GM21737 (cell line): Measurements from ENCODE around the gene WASF3.
A peak's percentile ranks its signal among the peaks of the same experiment; 100 is the strongest.

ENCODE experiments used
- ATAC-seq: cut with Tn5 transposase; IDR thresholded peaks from one replicate; pipeline ENCODE4 v1.9.1; 2021; ENCODE audit warnings: mild to moderate bottlenecking, moderate library complexity; ENCODE audit not compliant: unreplicated experiment

The WASF3 gene, protein sequence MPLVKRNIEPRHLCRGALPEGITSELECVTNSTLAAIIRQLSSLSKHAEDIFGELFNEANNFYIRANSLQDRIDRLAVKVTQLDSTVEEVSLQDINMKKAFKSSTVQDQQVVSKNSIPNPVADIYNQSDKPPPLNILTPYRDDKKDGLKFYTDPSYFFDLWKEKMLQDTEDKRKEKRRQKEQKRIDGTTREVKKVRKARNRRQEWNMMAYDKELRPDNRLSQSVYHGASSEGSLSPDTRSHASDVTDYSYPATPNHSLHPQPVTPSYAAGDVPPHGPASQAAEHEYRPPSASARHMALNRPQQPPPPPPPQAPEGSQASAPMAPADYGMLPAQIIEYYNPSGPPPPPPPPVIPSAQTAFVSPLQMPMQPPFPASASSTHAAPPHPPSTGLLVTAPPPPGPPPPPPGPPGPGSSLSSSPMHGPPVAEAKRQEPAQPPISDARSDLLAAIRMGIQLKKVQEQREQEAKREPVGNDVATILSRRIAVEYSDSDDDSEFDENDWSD

DNA sequence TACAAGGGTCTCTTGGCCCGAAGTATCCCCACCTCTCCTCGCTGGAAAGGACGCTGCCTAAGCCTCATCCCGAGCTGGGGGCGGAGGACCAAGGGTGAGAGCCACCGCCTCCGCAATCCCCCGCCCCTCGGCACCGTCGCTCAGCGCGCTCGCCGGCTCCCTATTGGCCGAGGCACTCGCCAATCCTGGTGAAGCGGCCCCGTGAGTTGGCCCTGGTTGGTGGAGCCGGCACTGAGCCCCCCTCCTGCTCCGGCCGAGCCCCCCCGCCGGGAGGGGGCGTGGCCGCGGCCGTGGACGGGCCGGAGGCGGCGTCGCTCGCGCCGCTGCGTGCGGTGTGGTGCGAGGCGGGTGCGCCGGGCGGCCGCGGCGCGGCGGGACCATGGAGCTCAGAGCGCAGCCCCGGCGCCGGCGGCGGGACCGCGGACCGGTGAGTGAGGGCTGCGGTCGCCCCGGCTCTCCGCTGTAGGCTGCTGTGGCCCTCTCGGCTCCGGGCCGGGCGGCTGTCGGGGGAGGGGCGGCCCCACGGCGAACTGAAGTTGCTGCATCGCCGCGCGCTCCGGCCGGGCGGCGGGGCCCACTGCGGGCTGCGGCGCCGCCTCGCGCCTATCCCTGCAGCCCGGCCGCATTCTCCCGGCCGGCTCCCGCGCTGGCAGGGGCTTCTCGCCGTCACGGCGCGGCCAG lies at the start of gene WASF3:
Gene WASF3, plus strand, starts transcription at position 291 of the 681 bp plus-strand sequence. CDS start 84,588 bp downstream, outside the sequence.
- ATAC-seq = peak; percentile 88

DNA sequence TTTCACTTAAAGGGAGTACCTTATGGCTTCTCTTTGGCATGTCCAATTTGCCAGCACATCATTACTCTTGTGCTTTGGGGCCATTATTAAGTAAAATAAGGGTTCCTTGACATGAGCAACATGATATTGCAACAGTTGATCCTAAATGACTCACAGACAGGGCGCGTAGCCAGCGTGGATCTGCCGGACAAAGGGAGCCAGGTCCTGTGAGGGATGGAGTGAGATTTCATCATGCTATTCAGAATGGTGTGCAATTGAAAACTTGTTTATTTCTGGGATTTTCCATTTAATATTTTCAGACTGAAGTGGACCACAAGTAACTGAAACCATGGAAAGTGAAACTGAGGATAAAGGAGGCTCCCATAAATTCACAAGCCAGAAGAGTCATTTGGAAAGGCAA lies 48.6 kb upstream of the WASF3 start:
- no peak for ATAC-seq

DNA sequence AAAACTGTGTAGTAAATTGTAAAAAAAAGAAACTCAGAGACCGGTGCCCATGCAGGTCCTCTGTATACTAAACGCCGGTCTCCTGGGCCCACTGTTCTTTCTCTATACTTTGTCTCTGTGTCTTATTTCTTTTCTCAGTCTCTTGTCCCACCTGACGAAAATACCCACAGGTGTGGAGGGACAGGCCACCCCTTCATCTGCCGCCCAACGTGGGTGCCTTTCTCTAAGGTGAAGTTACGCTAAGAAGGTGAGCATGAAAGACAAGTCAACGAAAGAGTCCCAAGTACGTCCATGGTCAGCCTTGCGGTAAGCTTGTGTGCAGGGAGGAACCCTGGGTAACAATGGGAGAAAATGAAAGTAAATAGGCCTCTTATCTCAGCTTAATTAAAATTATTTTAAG lies 48.0 kb upstream of the WASF3 start:
- ATAC-seq = no peak

DNA sequence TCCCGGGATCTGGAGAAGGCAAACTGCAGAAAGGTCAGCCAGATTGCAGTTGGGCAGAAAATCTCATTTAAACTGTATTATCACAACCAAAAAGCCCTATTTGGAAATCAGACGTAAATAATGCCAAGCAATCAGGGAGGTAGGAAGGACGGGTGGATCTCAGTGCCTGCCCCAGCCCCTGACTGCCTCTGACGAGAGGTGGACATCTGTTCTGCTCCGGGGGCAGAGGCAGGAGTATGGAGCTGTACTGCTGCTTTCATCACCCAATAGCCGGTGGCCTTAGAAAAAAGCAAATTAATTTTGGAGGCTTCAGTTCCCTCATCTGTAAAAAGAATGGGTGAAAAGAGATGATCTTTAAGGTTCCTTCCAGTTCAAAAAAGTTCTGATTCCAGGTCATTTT lies 43.6 kb upstream of the WASF3 start:
- no peak for ATAC-seq

DNA sequence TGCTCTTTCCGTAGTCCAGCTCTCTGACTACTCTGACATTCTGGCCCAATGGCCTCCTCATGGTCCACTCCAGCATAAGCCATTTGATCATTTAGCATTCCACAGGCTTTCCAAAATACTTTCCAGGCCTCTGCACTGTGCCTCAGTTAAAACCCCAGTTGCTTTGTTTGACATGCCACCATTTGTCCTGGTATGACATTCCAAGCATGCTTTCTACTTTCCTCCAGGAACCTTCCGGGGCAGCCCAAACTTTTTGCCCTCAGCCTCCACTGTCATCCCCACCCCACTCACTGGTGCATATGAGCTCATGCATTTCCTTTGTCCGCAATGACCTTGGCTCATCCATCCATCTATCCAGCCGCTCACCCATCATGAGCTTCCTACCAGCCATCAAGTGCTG lies 41.8 kb upstream of the WASF3 start:
- ATAC-seq = no peak

DNA sequence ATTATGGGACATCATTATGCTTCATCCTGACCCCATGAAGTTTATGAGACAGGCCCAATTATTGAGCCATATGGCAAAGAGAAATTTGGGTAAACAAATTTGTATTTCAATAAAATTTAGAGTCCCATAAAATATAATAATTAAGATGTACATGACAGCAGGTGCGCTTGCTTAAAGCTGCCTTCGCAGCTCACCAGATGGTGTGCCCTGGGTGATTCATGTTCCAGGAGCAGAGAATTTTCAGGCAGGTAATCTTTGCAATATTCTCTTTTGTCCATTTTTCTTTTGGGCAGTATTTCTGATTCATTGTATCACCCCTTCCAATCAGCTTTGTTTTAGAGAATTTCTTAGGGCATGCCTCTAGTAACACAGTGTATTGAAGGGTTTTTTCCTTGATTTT lies 39.5 kb upstream of the WASF3 start:
- no peak for ATAC-seq

DNA sequence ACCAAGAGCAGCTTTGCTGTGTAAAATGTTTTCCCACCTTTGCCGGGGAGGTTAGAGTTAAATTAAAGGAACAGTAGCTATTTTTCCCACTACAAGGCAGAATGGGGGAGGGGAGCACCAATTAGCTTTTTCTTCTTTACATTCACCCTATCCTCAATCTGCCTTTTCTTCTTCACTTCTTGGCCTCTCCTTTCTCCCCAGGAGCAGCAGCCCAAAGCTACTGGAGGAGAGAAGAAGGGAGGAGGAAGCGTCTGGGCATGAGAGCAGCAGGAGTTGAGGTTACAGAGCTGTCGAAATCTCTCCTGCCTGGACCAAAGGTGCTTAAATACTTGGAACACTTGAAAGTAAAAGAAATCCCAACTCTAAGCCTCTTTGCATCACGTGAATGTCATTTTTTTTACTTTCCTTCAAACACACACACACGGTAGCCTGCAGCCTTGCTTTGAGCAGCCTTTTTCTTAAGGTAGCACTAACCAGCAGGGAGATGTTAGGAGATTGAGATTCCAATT lies 39.0 kb upstream of the WASF3 start:
- no peak for ATAC-seq

DNA sequence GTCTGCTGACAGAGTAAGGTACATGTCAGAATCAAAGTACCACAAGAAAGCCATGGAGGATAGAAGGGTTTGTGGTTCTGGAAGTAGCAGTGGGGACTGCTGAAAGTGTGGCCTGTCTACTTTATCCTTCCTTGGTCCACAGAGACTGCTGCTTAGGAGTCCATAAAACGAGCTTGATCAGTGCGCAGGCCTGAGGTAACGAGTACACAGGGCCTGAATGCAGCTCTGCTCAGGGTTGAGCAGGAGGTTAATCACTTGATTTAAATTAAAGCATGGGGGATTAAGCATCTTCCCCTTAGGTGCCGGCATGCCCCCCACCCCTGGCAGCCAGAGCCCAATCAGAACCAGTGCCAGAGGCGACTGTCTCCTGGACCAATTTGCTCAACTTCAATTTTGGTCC lies 34.9 kb upstream of the WASF3 start:
- ATAC-seq = no peak

DNA sequence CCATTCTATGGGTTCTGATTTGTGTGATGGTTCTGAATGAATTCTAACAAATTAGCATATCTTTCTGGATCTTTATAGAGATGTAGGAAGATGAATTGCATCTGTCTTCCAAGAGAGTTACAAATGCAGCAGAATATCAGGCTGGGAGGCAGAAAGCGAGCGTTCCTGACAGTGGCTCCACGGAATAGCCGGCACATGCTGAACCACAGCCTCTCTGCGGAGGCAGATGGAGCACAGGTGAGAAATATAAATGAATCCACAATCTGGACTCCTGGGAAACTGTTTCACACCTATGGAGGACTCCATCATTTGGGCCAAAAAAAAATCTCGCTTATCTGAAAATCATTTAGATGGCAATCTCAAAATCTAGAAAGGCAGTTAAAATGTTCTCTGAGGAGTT lies 34.5 kb upstream of the WASF3 start:
- no peak for ATAC-seq

DNA sequence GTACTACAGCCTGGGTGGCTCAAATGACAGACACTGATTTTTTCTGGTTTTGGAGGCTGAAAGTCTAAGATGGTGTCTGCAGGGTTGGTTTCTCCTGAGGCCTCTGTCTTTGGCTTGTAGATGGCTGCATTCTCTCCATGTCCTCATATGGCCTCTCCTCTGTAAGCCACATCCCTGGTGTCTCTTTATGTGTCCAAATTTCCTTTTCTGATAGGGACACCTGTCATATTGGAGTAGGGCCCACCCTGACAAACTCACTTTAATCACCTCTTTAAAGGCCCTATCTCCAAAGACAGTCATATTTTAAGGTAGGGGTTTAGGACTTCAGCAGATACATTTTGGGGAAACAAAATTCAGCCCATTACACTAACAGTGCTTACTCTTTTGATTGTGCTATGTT lies 32.0 kb upstream of the WASF3 start:
- ATAC-seq = no peak

DNA sequence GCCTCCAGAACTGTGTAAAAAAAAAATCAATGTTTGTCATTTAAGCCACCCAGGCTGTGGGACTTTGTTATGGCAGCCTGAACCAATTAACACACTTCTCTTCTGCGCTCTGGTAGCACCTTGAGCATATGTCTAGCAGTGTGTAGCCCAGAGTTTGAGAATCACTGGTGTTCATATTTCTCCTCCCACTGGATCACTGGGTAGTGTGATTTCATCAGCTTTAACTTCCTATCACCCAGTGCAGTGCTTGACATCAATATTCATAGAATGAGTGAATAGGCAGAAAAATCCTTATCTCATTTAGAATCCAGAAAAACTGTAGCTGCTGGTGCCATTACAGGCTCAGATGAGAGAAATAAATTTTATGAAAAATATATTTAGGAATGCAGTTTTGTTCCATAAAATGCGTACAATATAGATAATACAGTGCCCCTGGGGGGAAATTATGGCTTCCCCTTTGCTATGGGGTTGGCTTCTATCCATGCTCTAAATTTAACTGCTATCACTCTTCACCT lies 30.7 kb upstream of the WASF3 start:
- ATAC-seq = no peak

DNA sequence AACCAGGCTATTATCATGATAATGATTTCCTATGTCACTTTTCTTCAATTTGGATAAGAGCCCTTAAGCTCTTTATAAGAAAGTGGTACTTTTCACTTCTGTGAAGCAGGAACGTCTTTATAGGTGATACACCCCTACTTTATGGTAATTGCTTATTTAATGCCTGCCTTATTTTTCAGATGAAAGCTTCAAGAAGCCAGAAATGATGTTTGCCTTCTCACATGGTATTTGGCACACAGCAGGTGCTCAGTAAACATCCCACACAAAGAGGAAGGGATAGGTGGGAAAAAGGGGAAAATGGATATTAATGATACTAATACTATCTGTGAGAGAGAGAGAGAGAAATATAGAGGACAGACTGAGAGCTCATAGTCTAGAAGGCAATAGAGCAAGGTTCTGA lies 29.0 kb upstream of the WASF3 start:
- ATAC-seq = no peak

DNA sequence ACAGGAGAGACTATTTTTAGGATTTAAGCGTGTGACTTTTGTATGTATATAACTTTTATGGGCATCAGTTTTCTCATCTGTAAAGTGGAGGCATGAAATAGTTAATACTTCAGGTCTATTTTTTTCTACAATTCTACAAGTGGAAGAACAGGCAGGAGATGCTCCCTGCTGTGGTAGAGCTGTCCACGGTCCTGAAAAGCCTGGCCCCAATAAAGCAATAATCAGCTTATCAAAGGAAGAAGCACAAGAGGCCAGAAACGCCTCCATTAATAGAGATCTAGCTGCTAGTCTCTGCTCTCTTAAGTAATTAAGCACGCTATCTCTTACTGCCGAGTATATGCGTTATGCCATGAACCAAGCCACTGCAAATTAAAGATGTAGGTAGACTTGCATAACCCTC lies 28.0 kb upstream of the WASF3 start:
- no peak for ATAC-seq

DNA sequence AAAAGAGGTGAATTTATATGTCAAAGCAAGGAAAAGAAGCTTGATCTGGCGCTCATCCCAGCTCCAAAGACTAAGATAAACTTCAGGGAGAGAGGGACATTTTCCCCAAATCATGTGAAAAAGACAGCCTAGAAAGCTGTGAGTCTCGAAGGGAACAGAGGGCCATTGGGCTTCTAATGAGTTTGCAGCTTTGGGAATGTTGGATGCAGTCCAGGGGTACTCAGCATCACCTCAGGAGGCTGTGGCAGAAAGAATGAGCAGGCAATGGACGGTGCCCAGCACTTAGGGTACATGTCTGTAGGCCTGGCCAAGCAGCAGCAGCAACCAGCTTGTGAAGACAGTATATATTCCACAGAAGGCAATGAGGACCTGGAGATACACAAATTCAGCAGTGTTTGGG lies 25.7 kb upstream of the WASF3 start:
- no peak for ATAC-seq

DNA sequence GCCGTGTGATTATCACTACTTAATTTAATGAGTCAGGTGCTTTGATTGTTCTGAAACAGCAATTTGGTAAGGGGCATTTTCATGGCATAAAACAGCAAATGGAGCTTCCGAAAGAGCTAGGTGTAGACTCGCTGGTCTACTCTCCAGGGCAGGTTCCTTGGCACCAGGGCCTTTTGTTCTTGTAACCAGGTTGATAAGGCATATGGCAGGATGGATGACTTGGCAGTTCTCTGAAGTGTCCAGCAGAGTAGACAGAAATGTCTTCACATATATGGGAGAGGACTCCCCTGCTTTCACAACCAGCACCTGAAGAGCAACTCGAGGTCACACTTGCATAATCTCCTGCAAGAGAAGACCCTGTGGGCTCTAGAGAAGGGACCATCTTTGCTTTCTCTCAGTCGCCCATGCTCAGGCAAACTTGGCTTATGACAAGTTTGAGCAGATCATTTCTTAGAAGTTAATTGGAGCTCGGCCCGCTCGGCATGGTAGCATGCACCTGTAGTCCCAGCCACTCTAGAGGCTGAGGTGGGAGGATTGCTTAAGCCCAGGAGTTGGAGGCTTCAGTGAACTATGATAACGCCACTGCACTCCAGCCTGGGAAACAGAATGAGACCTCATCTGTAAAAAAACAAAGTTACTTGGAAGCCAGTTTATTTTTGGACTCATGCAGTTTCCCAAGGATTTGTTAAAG lies 23.3 kb upstream of the WASF3 start:
- ATAC-seq = no peak

DNA sequence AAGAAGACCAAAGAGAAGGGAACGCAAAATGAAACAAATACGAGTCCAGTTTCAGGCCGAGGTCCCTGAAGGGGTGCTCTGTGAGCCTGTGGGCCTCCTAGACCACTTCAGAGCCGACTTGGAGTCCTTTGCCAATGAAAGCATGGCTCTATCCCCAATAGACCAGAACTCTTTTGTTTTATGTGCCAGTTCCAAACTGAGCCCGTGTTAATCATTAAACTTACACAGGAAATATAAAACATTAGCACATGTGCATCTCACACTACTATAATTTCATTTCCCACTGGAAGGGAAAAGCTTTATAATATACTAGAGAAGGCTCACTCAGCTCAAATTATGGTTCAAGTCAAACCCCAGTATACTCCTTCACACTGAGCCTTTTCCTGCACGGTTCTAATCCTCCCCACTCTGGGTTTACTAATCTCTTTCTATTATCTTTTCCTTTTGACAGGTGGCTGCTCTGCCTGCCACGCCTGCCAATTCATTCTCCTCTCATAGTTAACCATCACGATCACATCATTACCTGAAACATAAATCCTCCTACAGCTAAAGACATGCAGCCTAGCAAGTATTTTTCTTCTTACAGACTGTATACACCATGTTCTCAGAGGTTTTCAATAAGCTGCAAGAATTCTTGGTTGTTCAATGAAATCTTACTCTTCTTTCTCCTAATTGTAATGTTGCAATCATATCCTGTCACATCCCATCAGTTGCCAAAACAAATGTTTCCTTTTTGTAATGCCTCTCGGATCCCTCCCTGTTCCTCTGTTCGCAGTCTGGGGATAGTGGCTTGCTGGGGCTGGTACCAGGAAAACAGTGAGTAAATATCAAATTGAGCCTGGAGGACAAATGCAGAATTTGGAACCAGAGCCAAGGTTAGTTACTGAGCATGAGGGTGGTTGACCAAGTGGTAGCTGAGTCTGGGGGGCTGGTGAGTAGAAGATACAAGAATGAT lies 18.8 kb upstream of the WASF3 start:
- ATAC-seq = no peak

DNA sequence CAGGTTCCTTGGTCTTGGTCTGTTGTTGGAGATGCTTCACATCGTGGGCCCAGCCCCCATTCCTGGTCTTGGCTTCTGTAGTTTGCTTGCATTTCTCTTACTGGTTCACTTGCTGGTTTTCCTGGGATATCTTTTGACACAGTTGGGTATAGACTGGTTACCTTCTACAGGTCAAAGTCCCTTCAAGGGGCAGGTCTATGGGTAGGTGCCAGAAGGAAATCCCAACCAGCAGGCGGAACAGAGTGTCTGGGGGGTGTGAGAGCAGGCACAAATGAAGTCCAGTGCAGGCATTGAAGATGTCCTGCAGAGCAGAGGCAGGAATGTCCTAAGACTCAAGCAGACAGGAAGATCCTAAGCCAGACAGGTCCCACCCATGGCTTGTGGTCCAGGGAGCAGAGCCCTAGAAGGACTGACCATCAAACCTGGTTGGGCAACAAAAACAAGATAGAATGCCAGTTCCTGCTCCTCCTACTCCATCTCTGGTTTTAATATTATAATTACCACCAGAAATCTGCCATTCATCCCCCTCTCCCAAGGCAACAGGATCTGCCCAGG lies 17.7 kb upstream of the WASF3 start:
- ATAC-seq = no peak

DNA sequence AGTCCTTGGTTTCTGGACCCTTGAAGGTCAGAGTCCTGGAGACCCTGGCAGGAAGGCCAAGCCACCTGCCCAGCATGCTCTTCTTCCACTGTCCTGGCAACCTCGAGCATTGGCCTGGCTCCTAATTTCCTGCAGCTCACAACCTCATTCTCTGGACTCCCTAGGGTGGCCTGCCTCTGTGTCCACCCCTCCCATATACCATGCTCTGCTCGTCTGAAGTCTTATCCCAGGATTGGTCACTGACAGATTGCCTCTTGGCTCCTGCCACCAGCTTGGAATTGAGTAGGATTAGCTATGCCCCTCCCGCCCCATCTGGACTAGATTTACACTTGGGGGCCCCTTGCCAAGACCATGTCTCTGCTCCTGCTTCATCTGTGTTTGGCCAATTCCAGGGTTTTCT lies 17.1 kb upstream of the WASF3 start:
- ATAC-seq = no peak

DNA sequence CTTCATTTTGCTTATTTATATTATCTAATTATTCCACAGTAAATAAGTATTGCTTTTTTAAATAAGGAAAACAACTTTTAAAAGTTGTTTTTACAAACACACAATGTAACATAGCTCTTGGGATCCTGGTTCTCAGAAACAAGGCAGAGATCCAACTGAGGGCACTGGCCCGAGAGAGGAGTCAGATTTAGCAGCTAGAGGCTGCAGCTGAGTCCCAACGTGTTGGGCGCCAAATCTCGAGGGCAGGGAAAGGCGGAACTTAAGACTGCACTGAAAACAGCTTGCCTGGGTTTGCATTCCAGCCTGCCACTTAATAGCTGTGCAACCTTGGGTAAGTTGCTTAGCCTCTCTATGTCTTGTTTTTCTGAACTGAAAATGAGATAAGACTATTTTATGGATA lies 16.4 kb upstream of the WASF3 start:
- ATAC-seq = no peak
